ENCODE results near the gene ZNF764.

The ZNF764 gene

GRCh38 chr16:30552956-30553355 lies 5.2 kb downstream of the ZNF764 start:
- TF ChIP-seq CTCF (IDR thresholded peaks at IDR 0.05): no peak

- no peak for TF ChIP-seq CTCF (IDR thresholded peaks at IDR 0.05)
Observed at GRCh38 chr16:30551781-30552180, 6.4 kb downstream of the ZNF764 start.

GRCh38 chr16:30548416-30549253 lies 9.5 kb downstream of the ZNF764 start:
- no peak for TF ChIP-seq CTCF (IDR thresholded peaks at IDR 0.05)

- TF ChIP-seq CTCF (IDR thresholded peaks at IDR 0.05): no peak
Observed at GRCh38 chr16:30546115-30546514, 12.1 kb downstream of the ZNF764 start.

- TF ChIP-seq CTCF (IDR thresholded peaks at IDR 0.05): no peak
Observed at GRCh38 chr16:30543067-30543466, 15.1 kb downstream of the ZNF764 start.

GRCh38 chr16:30541502-30542329 lies 16.5 kb downstream of the ZNF764 start:
- no peak for TF ChIP-seq CTCF (IDR thresholded peaks at IDR 0.05)

GRCh38 chr16:30539000-30539964 lies 18.9 kb downstream of the ZNF764 start:
- TF ChIP-seq CTCF (IDR thresholded peaks at IDR 0.05): no peak

All from LNCAP (cell line).